ENCODE results near the gene OSCAR.

GRCh38 chr19:54108496-54108895 lies 7.9 kb upstream of the OSCAR start:
- TF ChIP-seq POLR2A (IDR thresholded peaks at IDR 0.05; ENCODE audit: low read length) (no peak), GATA1 (IDR thresholded peaks at IDR 0.05; ENCODE audit: low read depth, low read length) (no peak)

Data from erythroblast (primary cell).